T-helper 2 cell treated with Interferon-gamma antibody and Interleukin-4, amounts not matched to agents 5 μg/mL and 100 μg/mL, for 36 hours (primary cell): ENCODE results near the gene TTLL1.
A peak's percentile ranks its signal among the peaks of the same experiment; 100 is the strongest.

Experiments
- DNase-seq: peaks from one replicate; pipeline ENCODE4 v3.0.0; 2021; ENCODE audit warnings: low spot score
- H3K27ac Mint-ChIP-seq: one replicate; pipeline ENCODE4 v1.8.0; 2021; ENCODE audit warnings: mild to moderate bottlenecking, mixed read lengths
- H3K27me3 Mint-ChIP-seq: one replicate; pipeline ENCODE4 v1.8.0; 2021; ENCODE audit warnings: low read depth, mixed read lengths
- H3K36me3 Mint-ChIP-seq: one replicate; pipeline ENCODE4 v1.8.0; 2021; ENCODE audit warnings: low read depth, mixed read lengths
- H3K4me1 Mint-ChIP-seq: one replicate; pipeline ENCODE4 v1.8.0; 2021; ENCODE audit warnings: low read depth, mixed read lengths
- H3K4me3 Mint-ChIP-seq: one replicate; pipeline ENCODE4 v1.8.0; 2022; ENCODE audit warnings: mild to moderate bottlenecking, moderate library complexity, mixed read lengths
- H3K9me3 Mint-ChIP-seq: one replicate; pipeline ENCODE4 v1.8.0; 2021; ENCODE audit warnings: mixed read lengths

Gene TTLL1

DNA sequence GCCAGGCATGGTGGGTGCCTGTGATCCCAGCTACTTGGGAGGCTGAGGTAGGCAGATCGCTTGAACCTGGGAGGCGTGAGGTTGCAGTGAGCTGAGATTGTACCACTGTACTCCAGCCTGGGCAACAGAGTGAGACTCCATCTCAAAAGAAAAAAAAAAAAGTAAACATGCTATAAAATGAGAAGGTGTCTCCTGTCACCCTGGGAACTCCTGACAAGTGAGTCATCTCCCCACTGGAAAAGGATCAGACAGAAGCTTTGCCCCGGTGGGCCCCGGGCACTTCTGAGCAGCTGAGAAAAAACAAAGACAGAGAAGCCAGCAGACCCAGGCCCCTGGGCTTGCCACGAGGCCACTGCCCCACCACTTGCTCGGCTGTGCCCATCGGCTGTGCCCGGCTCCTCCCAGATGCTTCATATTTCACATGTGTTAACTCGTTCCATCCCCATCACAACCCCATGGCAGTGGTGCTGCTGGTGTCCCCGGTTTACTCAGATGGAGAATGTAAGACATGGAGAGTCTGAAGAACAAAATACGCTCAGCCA lies 22.3 kb downstream of the TTLL1 start:
- DNase-seq: no peak
- Mint-ChIP-seq H3K4me1 (no peaks in the 10 kb centered on the region), H3K27ac (no peak overlapping the region), H3K27me3 (no peaks in the 10 kb centered on the region), H3K4me3 (no peak overlapping the region), H3K36me3 (peaks cover 5% of the 10 kb centered on the region), H3K9me3 (no peaks in the 10 kb centered on the region)

DNA sequence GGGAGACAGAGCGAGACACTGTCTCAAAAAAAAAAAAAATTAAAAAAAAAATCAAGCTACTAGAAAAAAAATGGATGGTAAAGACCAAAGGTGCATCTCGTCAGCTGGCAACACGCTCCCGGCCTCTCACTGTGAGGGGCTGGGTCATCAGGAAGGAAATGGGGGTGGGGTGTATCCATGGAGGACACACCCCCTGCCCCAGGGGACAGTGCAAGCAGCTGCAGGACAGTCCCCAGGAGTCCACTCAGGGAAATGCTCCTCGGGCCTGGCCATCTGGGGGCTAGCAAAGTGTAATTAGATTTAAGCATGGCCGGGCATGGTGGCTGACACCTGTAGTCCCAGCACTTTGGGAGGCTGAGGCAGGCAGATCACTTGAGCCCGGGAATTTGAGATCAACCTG lies 23.1 kb downstream of the TTLL1 start:
- no peak overlapping the region for H3K4me3 Mint-ChIP-seq
- DNase-seq: no peak
- no peaks in the 10 kb centered on the region for H3K4me1 Mint-ChIP-seq
- H3K36me3 Mint-ChIP-seq: peaks cover 7% of the 10 kb centered on the region
- H3K27ac Mint-ChIP-seq: no peak overlapping the region
- H3K9me3 Mint-ChIP-seq: no peaks in the 10 kb centered on the region
- no peaks in the 10 kb centered on the region for H3K27me3 Mint-ChIP-seq

DNA sequence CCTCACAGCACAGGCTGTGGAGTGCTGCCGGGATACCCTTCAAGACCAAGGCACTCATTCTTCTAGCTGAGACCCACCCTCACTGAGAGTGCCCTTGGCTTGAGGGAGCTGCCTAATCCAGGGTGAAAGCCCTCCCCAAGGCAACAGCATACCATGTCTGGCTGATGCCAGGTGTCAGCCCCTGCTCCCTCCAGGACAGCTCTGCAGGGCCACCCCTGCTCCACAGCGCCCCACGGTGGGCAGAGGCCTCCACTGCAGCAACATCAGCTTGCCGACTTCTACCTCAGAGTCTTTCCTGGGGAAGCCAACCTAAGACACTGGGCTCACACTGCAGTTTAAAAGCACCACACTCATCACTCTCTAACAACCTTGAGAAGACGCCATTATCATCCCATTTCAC lies 29.0 kb downstream of the TTLL1 start:
- H3K4me1 Mint-ChIP-seq: no peaks in the 10 kb centered on the region
- H3K27ac Mint-ChIP-seq: no peak overlapping the region
- no peaks in the 10 kb centered on the region for H3K9me3 Mint-ChIP-seq
- no peaks in the 10 kb centered on the region for H3K27me3 Mint-ChIP-seq
- H3K4me3 Mint-ChIP-seq: no peak overlapping the region
- DNase-seq: peak; percentile 11
- H3K36me3 Mint-ChIP-seq: peaks cover 13% of the 10 kb centered on the region

DNA sequence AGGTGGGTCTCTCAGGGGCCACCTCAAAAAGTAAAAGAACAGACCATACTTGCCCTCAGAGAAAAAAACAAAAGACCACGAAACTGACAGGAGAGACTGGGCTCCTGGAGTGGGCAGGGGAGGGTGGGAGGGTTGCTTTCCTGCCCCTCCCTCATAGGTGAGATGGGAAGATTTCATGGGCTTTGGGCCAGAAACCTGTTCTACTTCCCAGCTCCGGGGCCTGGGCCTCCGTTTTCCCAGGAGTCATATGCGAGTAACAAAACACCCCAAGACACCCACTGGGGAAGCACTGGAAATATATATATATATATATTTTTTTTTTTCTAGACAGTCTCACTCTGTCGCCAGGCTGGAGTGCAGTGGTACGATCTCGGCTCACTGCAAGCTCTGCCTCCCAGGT lies 31.6 kb downstream of the TTLL1 start:
- no peaks in the 10 kb centered on the region for H3K27me3 Mint-ChIP-seq
- no peak for DNase-seq
- peaks cover 9% of the 10 kb centered on the region for H3K36me3 Mint-ChIP-seq
- H3K4me3 Mint-ChIP-seq: no peak overlapping the region
- no peaks in the 10 kb centered on the region for H3K9me3 Mint-ChIP-seq
- H3K4me1 Mint-ChIP-seq: no peaks in the 10 kb centered on the region
- no peak overlapping the region for H3K27ac Mint-ChIP-seq

DNA sequence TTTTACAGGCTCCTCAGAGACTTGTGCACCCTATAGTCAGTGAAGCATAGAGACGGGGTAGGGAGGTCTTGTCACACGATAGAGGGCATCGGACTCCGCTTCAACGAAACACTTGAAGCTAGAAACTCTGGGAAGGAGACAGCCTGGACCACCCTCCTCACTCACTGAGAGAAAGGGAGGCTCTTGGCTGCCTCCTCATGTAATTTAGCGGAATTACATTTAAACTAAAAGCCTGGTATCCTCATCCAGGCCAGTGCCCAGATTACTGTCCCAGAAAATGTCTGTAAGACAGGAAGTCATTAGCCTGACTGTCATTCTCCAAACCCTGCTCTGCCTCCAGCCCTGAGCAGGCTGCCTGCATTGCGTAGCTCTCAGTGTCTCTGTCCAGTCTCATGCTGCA lies 36.0 kb downstream of the TTLL1 start:
- no peak for DNase-seq

DNA sequence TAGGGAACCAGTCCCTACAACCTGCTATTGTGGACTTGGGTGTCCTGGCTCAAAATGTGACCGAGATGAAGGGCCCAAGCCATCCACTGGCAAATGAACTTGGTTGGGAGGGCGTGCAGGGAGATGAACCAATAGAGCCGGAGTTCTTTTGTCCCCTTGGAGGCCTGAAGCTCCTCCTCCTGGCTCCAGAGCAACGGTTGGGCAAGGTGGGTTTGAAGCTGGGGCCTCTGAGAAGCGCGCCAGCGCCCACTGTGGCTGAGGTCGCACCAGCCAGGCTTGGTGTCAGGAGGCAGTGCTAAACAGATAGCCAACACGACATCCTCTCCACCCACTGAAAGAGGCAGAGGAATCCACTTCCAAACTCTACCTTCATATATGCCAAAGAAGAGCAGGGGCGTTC lies 38.2 kb downstream of the TTLL1 start:
- no peak for DNase-seq
- H3K4me3 Mint-ChIP-seq: no peak overlapping the region
- no peaks in the 10 kb centered on the region for H3K4me1 Mint-ChIP-seq
- H3K27me3 Mint-ChIP-seq: no peaks in the 10 kb centered on the region
- H3K36me3 Mint-ChIP-seq: no peaks in the 10 kb centered on the region
- H3K9me3 Mint-ChIP-seq: no peaks in the 10 kb centered on the region
- H3K27ac Mint-ChIP-seq: no peak overlapping the region

More for the DNA sequence above, 36.0 kb downstream of the TTLL1 start:
- Mint-ChIP-seq H3K4me1 (no peaks in the 10 kb centered on the region), H3K27ac (no peak overlapping the region), H3K4me3 (no peak overlapping the region), H3K36me3 (no peaks in the 10 kb centered on the region), H3K27me3 (no peaks in the 10 kb centered on the region), H3K9me3 (no peaks in the 10 kb centered on the region)

DNA sequence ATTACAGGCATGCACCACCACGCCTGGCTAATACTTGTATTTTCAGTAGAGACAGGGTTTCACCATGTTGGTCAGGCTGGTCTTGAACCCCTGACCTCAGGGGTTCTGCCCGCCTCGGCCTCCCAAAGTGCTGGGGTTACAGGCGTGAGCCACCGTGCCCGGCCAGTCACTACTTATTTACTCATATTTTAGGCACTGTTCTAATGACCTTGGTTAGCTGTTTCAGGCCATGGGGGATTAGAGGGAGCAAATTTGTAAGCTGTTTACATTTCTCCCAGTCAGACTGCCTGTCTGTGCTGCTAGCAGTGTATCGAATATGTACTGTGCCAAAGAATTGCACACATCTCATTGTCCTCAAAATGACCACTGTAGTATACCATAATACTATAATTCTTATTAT lies 41.6 kb downstream of the TTLL1 start:
- DNase-seq: no peak
- H3K27ac Mint-ChIP-seq: no peak overlapping the region
- no peaks in the 10 kb centered on the region for H3K9me3 Mint-ChIP-seq
- no peaks in the 10 kb centered on the region for H3K36me3 Mint-ChIP-seq
- no peaks in the 10 kb centered on the region for H3K4me1 Mint-ChIP-seq
- H3K27me3 Mint-ChIP-seq: no peaks in the 10 kb centered on the region
- H3K4me3 Mint-ChIP-seq: no peak overlapping the region

DNA sequence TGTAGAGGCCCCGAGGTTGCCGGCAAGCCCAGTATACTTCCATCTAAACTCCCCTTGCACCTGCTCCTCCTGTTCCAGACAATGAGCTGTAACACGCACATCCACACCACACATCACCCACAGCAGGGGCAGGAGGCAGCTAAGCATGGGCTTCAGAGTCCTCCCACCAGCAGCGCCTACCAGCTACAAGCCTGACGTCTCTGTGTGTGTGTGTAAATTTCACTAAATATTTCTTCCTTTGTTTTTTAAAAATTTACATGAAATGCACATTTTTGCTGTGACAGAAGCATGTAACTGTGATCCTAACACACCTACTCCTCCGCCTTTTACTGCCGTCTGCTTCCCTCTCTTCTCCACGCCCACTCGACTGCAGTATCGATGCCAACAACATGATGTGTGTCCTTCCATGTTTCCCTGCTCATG lies 44.9 kb downstream of the TTLL1 start:
- Mint-ChIP-seq H3K9me3 (no peaks in the 10 kb centered on the region), H3K27ac (no peak overlapping the region), H3K4me1 (no peaks in the 10 kb centered on the region), H3K36me3 (no peaks in the 10 kb centered on the region), H3K27me3 (no peaks in the 10 kb centered on the region), H3K4me3 (no peak overlapping the region)
- no peak for DNase-seq

DNA sequence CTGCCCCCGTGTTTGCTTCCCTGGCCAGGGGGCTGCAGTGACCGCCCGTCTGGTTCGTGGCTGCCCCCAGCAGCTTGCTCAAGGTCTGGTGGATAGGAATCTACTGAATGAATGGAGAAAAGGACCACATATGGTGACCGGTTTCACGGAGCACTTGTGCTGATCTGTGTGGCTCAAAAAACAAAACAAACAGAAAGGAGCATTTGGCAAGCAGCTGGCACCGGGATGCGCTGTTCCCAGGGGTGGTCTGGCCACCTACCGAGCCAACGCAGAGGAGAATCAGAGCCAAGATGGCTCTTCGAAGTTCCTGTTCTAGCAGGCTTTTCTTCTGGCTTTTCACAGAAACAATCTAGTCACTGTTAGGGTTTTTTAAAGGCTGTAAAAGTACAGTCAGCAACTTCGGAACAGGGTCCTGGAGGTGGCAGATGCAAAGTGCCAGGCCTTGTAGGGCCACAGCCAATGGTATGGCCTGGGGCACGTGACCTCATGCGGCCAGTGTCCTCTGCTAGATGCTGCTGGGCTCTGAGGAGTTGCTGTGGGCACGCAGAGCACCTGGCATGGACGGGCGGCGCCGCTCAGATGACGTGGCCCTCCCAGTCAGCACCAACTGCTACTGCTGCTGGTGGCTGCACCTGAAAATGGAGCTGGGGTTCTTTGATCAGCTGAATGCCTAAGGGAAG lies 47.0 kb downstream of the TTLL1 start:
- no peak overlapping the region for H3K27ac Mint-ChIP-seq
- no peak overlapping the region for H3K4me3 Mint-ChIP-seq
- no peak for DNase-seq
- no peaks in the 10 kb centered on the region for H3K27me3 Mint-ChIP-seq
- no peaks in the 10 kb centered on the region for H3K9me3 Mint-ChIP-seq
- no peaks in the 10 kb centered on the region for H3K4me1 Mint-ChIP-seq
- H3K36me3 Mint-ChIP-seq: no peaks in the 10 kb centered on the region

DNA sequence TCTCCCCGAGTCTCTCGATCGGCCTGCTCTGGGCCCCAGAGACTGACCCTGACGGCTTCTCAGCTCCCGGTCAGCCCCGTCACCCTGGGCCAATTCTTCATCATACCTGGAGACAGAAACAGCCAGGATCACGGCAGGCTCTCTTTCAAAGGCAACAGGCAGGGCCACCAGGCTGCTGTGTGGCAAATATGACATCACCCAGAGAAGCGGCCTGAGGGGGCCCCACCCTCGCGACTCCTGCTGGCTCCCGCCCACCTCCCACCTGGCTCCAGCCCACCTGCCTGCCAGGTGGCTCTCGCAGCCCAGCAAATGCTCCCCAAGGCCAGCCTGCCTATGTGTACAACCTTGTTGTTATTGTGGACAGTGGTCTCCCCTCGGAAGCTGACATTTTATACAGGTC lies 49.4 kb downstream of the TTLL1 start:
- Mint-ChIP-seq H3K27ac (no peak overlapping the region), H3K27me3 (no peaks in the 10 kb centered on the region), H3K36me3 (no peaks in the 10 kb centered on the region)

DNA sequence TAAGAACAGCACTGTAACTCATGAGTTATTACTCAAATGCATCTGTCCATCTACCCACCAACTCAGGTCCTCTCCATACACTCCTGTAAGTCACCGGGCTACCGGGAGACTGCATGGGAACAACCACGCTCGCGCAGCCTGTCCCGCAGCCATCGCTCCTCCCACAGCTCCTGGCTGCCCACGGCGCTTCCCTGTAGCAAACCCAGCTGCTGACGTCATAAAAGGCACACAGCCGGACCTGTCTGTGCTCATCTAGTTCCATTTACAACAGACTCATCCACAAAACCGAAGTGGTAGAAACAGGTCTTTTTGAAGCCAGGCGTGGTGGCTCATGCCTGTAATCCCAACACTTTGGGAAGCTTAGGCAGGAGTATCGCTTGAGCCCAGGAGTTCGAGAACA lies 50.9 kb downstream of the TTLL1 start:
- H3K9me3 Mint-ChIP-seq: no peaks in the 10 kb centered on the region
- H3K27ac Mint-ChIP-seq: no peak overlapping the region
- H3K4me3 Mint-ChIP-seq: no peak overlapping the region
- H3K4me1 Mint-ChIP-seq: no peaks in the 10 kb centered on the region
- no peak for DNase-seq
- H3K36me3 Mint-ChIP-seq: no peaks in the 10 kb centered on the region
- H3K27me3 Mint-ChIP-seq: no peaks in the 10 kb centered on the region

More for the DNA sequence above, 49.4 kb downstream of the TTLL1 start:
- no peak overlapping the region for H3K4me3 Mint-ChIP-seq
- H3K4me1 Mint-ChIP-seq: no peaks in the 10 kb centered on the region
- no peak for DNase-seq
- H3K9me3 Mint-ChIP-seq: no peaks in the 10 kb centered on the region

DNA sequence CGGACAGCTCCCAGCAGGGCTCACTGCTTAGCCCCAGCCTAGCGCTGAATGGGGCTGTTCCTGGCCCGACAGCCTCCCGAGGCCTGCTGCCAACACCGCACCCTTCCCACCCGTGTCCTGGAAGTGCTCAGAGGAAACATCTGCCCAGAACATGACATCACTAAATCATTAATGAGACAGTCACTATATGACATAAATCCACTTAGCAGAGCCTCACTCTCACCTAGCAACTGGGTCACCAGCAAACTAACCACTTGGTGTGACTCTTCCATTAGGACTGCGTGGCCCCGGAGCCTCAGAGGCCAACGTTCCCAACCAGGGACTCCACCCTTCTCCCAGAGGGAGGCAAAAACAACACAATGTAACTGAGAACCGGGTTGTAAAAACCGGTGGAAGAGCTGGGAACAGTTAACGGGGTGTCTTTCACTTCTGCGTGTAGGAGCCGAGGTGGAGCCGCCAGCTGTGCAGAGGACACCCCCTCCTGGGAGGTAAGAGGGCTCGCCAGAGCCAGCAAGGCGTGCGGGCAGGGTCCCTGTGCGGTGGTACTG lies 52.8 kb downstream of the TTLL1 start:
- Mint-ChIP-seq H3K27me3 (no peaks in the 10 kb centered on the region), H3K4me3 (no peak overlapping the region), H3K9me3 (no peaks in the 10 kb centered on the region), H3K4me1 (no peaks in the 10 kb centered on the region), H3K27ac (no peak overlapping the region), H3K36me3 (no peaks in the 10 kb centered on the region)
- DNase-seq: no peak

DNA sequence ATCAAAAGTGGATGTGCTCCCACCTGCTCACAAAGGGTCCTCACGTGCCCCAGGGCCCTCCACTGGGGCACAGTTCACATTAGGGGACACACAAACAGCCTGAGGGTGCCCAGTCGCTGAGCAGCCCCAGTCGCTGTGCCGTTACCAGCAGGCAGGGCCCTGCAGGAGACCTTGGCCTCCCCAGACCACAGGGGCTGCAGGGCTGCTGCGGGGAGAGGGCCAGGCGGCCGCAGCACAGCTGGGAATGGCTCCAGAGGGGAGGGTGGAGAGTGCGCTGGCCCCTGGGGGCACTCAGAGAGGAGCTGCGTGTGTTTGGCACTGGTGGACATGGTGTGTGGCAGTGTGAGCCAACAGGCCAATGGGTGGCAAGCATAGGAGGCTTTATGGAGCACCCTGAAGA lies 53.9 kb downstream of the TTLL1 start:
- DNase-seq: no peak
- Mint-ChIP-seq H3K27me3 (no peaks in the 10 kb centered on the region), H3K9me3 (no peaks in the 10 kb centered on the region), H3K36me3 (no peaks in the 10 kb centered on the region), H3K4me3 (no peak overlapping the region), H3K4me1 (no peaks in the 10 kb centered on the region), H3K27ac (peak overlapping the region; percentile 63)

DNA sequence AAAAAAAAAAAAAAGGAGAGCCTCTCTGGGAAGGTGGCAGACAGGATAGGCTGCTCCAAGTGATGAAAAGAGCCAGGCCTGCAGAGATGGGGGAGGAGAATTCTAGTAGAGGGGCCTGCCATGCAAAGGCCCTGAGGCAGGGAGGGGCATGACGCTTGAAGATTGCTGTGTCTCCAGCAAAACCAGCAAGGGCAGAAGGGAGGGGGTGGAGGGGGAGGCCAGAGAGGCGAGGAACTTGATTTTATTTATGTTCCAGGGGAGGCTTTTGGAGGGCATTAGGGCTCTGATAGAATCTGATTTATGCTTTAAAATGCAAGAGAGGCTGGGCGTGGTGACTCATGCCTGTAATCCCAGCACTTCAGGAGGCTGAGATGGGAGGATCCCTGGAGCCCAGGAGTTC lies 57.6 kb downstream of the TTLL1 start:
- Mint-ChIP-seq H3K9me3 (no peaks in the 10 kb centered on the region), H3K4me3 (no peak overlapping the region), H3K36me3 (no peaks in the 10 kb centered on the region), H3K27me3 (no peaks in the 10 kb centered on the region), H3K27ac (no peak overlapping the region), H3K4me1 (no peaks in the 10 kb centered on the region)
- no peak for DNase-seq

DNA sequence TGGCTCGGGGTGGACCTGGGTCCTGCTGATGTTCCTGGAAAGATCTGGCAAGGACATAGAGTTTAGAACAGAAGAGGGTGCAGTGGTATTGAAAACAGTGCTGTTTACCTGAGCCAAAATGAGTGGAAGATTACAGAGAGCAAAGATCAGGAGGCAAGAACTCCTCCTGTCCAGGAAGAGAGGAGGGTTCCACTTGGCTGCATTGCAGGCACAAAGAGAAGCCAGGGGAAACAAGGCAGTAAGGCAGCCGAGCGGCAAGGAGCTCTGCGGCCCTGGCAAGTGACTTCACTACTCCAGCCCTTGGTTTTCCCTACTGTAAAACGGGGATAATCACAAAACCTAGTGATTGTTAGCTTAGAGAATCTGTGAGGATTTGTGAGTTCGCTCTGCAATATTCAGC lies 70.6 kb downstream of the TTLL1 start:
- H3K9me3 Mint-ChIP-seq: no peaks in the 10 kb centered on the region
- H3K27ac Mint-ChIP-seq: no peak overlapping the region
- H3K36me3 Mint-ChIP-seq: no peaks in the 10 kb centered on the region
- peaks cover 3% of the 10 kb centered on the region for H3K27me3 Mint-ChIP-seq
- H3K4me3 Mint-ChIP-seq: no peak overlapping the region
- DNase-seq: no peak
- peaks cover 15% of the 10 kb centered on the region for H3K4me1 Mint-ChIP-seq
